ENCODE results near the gene SLC7A10.
"Not testable (repeated sequence)": the region's sequence is repeated elsewhere in the genome, so short reads cannot be mapped to it uniquely, and the experiment has no call there.

Gene SLC7A10

GRCh38 chr19:33192010-33192409, 33.6 kb downstream of the SLC7A10 start:
- peak in 1 of 10 donors; percentile 7 for DNase-seq

GRCh38 chr19:33191501-33191900, 34.1 kb downstream of the SLC7A10 start:
- intact Hi-C loops (cut with DNase I), result no loop called here
- peak in 2 of 10 donors; percentile 30 to 41 for DNase-seq

More at GRCh38 chr19:33192010-33192409, 33.6 kb downstream of the SLC7A10 start:
- intact Hi-C loops (cut with DNase I), result no loop called here

- intact Hi-C loops (cut with DNase I); DNase-seq: not testable (repeated sequence)
Measured at GRCh38 chr19:33191092-33191491, 34.6 kb downstream of the SLC7A10 start.

- no peak for DNase-seq
- intact Hi-C loops (cut with DNase I), result no loop called here
Measured at GRCh38 chr19:33189453-33189852, 36.2 kb downstream of the SLC7A10 start.

GRCh38 chr19:33187183-33187540, 38.5 kb downstream of the SLC7A10 start:
- DNase-seq, result peak in 4 of 10 donors; percentile 25 to 83 (median 72)
- intact Hi-C loops (cut with DNase I), result no loop called here

- DNase-seq, result peak in 1 of 10 donors; percentile 16
- intact Hi-C loops (cut with DNase I), result no loop called here
Measured at GRCh38 chr19:33186431-33187182, 39.0 kb downstream of the SLC7A10 start.

GRCh38 chr19:33177417-33177979, 48.2 kb downstream of the SLC7A10 start:
- peak in 1 of 10 donors; percentile 98 for DNase-seq
- intact Hi-C loops (cut with DNase I), result loop anchor here (1.0 to 10.0 kb wide), 3 partner anchors 17 to 347 kb away; partner anchors contain the start of genes CEBPG, LRP3 and PEPD

GRCh38 chr19:33176670-33177416, 48.8 kb downstream of the SLC7A10 start:
- intact Hi-C loops (cut with DNase I), result loop anchor here (1.0 to 10.0 kb wide), 3 partner anchors 17 to 348 kb away; partner anchors contain the start of genes CEBPG, LRP3 and PEPD
- peak; percentile 87 to 99 (median 92) for DNase-seq

GRCh38 chr19:33175886-33176669, 49.6 kb downstream of the SLC7A10 start:
- intact Hi-C loops (cut with DNase I), result loop anchor here (10.0 kb wide), 2 partner anchors 199 to 349 kb away; partner anchors contain the start of genes CEBPG and PEPD
- peak in 5 of 10 donors; percentile 25 to 89 (median 36) for DNase-seq

- no peak for DNase-seq
- intact Hi-C loops (cut with DNase I), result loop anchor here (10.0 kb wide), 2 partner anchors 200 to 350 kb away; partner anchors contain the start of genes CEBPG and PEPD
Measured at GRCh38 chr19:33175156-33175782, 50.4 kb downstream of the SLC7A10 start.

GRCh38 chr19:33174186-33174585, 51.5 kb downstream of the SLC7A10 start:
- intact Hi-C loops (cut with DNase I), result loop anchor here (10.0 kb wide), 2 partner anchors 201 to 351 kb away; partner anchors contain the start of genes CEBPG and PEPD

GRCh38 chr19:33171916-33172359, 53.7 kb downstream of the SLC7A10 start:
- no peak for DNase-seq
- intact Hi-C loops (cut with DNase I), result loop anchor here (10.0 kb wide), 2 partner anchors 203 to 353 kb away; partner anchors contain the start of genes CEBPG and PEPD

More at GRCh38 chr19:33174186-33174585, 51.5 kb downstream of the SLC7A10 start:
- DNase-seq, result no peak

GRCh38 chr19:33171222-33171795, 54.3 kb downstream of the SLC7A10 start:
- intact Hi-C loops (cut with DNase I), result loop anchor here (10.0 kb wide), 2 partner anchors 203 to 353 kb away; partner anchors contain the start of genes CEBPG and PEPD

GRCh38 chr19:33168528-33168927, 57.1 kb downstream of the SLC7A10 start:
- no peak for DNase-seq
- intact Hi-C loops (cut with DNase I), result no loop called here

More at GRCh38 chr19:33171222-33171795, 54.3 kb downstream of the SLC7A10 start:
- DNase-seq, result peak in 1 of 10 donors; percentile 4

- intact Hi-C loops (cut with DNase I), result no loop called here
- no peak for DNase-seq
Measured at GRCh38 chr19:33167438-33167837, 58.2 kb downstream of the SLC7A10 start.

GRCh38 chr19:33166037-33166436, 59.6 kb downstream of the SLC7A10 start:
- intact Hi-C loops (cut with DNase I), result not testable (repeated sequence)
- DNase-seq, result peak in 1 of 10 donors; percentile 11

GRCh38 chr19:33163481-33163880, 62.2 kb downstream of the SLC7A10 start:
- intact Hi-C loops (cut with DNase I), result no loop called here
- DNase-seq, result peak in 1 of 10 donors; percentile 8

GRCh38 chr19:33161201-33161600, 64.4 kb downstream of the SLC7A10 start:
- no peak for DNase-seq
- intact Hi-C loops (cut with DNase I), result no loop called here

GRCh38 chr19:33159893-33160292, 65.8 kb downstream of the SLC7A10 start:
- intact Hi-C loops (cut with DNase I), result no loop called here

More at GRCh38 chr19:33159893-33160292, 65.8 kb downstream of the SLC7A10 start:
- DNase-seq, result peak in 1 of 10 donors; percentile 35

Data from posterior cingulate gyrus (tissue), 11 donors.